Activated CD4-positive, alpha-beta T cell treated with anti-CD3 and anti-CD28 coated beads for 1 hour (primary cell): ENCODE data around the gene P2RX7.
"Not testable (repeated sequence)": the region's sequence is repeated elsewhere in the genome, so short reads cannot be mapped to it uniquely, and the experiment has no call there.

Experiments used
- DNase-seq: peaks from one replicate; pipeline ENCODE4 v3.0.0-alpha.2; 2020

Gene P2RX7

GRCh38 chr12:121209624-121210572, 77.2 kb downstream of the P2RX7 start, which contains the start of gene P2RX4:
TSS of gene P2RX4 (plus strand) at chr12:121210129. CDS start at chr12:121210165, 36 bp downstream.
- peak; percentile 78 for DNase-seq

DNA sequence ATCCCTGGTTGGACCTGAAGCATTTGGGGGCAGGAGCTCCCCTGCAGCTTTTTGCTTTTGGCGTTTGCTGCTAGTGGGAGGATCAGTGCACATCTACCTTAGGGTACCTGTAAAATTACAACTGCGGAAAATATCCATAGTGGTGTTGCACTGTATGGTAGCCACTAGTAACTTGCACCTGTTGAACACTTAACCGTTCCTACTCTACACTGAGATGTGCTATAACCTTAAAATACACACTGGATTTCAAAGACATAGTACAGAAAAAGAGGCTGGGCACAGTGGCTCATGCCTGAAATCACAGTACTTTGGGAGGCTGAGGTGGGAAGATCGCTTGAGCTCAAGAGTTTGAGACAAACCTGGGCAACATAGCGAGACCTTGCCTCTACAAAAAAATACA, 80.2 kb downstream of the P2RX7 start:
- no peak for DNase-seq

GRCh38 chr12:121214166-121214777, 81.6 kb downstream of the P2RX7 start:
- DNase-seq = no peak

GRCh38 chr12:121214855-121215745, 82.4 kb downstream of the P2RX7 start:
- DNase-seq = no peak

- no peak for DNase-seq
These were observed 83.4 kb downstream of the P2RX7 start for GRCh38 chr12:121216102-121216501.

DNA sequence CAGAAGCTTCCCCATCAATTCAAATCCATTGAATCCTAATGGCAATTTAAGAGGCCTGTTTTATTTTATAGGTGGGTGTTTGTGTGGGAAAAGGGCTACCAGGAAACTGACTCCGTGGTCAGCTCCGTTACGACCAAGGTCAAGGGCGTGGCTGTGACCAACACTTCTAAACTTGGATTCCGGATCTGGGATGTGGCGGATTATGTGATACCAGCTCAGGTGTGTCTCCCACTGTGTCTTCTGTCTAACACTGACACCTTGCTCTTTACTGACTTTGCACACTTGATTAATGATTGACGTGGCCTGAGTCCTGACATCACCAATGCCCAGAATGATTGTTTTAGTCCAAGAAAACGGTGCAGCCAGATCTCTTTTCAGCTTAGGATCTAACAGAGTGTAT, 84.4 kb downstream of the P2RX7 start:
- no peak for DNase-seq

DNA sequence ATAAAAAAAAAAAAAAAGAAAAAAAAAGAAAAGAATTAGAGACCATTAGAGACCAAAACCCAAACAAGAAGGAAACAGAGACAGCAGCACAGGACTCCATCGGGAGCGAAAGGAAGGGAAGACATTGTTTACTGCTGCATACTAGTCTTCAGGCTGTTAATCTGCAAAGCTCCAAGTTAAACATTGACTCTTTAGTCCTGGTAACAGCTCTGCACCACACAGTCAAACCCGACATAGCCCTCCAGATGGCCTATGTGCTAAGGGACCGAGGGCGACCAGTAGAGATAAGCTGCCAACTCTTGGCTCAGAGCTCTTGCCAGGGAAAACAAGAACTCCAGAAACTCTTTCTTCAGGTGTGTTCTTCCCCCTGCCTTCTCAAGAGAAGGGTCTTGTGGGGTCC, 85.1 kb downstream of the P2RX7 start:
- DNase-seq = no peak

DNA sequence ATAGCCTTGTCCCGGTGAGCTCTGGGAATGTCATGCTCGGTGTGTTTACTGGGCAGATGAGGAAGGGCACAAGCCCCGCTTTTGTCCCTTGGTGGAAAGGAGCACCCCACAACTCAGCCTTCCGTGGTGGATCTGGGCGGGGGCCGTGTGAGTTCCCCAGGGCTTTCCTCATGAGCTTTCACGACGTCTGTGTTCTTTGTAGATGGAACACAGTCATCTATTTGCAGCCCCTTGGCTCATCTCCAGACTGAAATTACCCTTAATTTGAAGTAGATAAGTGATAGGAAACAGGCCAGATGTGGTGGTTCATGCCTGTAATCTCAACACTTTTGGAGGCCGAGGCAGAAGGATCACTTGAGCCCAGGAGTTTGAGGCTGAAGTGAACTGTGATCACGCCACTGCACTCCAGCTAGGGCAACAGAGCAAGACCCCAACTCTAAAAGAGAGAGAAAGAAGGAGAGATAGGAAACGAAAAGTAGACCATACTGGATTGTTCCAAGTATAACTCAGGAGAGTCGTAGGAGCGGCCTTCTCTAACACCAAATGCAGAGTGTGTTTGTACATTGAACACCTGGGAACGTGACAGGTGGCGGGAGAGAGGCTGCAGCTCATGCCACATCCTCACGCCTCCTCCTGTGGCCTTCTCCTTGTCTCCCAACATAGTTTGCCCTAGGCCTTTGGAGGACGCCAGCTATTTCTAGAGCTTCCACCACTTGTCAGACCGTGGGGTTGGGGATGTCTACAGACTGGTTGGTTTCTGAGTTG, 86.1 kb downstream of the P2RX7 start:
- DNase-seq = no peak

DNA sequence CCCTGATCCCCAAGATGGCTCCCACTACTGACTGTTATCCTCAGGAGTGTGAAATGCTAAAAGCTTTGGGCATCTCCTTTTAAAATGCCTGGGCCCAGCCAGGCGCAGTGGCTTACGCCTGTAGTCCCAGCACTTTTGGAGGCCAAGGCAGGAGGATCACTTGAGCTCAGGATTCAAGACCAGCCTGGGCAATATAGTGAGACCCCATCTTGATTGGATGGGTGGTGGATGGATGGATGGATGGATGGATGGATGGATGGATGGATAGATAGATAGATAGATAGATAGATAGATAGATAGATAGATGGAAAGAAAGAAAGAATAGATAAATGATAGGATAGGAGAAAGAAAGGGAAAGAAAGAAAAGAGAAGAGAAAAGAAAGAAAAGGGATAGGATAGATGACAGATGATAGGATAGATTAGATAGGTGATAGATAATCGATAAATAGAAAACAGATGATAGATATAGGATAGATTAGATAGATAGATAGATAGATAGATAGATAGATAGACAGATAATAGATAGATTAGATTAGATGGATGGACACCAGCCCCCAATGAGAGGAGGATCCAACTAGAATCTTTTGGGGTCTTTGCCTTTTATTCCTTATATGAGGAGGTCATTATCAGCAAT, 86.8 kb downstream of the P2RX7 start:
- DNase-seq = no peak

DNA sequence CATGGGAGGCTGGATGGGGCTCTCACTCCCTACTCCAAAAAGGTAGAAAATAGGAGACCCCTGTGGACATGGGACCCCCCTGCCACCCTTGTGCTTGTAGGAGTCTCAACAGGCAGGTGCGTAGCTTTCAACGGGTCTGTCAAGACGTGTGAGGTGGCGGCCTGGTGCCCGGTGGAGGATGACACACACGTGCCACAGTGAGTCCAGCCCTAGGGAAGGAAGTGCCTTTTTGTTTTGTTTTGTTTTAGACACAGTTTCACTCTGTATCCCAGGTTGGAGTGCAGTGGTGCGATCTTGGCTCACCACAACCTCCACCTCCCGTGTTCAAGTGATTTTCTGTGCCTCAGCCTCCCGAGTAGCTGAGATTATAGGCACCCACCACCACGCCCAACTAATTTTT, 90.2 kb downstream of the P2RX7 start:
- DNase-seq = no peak

GRCh38 chr12:121223292-121224285, 90.9 kb downstream of the P2RX7 start:
- DNase-seq = peak; percentile 34

- peak; percentile 22 for DNase-seq
These were observed 91.9 kb downstream of the P2RX7 start for GRCh38 chr12:121224591-121224990.

DNA sequence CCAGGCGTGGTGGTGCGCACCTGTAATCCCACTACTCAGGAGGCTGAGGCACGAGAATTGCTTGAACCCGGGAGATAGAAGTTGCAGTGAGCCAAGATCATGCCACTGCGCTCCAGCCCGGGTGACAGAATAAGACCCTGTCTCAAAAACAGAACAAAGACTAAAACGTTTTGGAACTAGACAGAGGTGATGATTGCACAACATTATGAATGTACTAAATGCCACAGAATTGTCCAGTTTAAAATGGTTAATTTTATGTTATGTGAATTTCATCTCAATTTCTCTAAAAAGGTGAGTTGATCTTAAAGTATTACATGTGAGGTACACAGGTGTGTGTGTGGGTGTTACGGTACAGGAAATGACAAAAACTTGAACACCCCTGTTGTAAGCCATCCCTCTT, 93.7 kb downstream of the P2RX7 start:
- DNase-seq = no peak

- DNase-seq = not testable (repeated sequence)
These were observed 94.2 kb downstream of the P2RX7 start for GRCh38 chr12:121226871-121227270.

GRCh38 chr12:121227294-121227693, 94.6 kb downstream of the P2RX7 start:
- no peak for DNase-seq

DNA sequence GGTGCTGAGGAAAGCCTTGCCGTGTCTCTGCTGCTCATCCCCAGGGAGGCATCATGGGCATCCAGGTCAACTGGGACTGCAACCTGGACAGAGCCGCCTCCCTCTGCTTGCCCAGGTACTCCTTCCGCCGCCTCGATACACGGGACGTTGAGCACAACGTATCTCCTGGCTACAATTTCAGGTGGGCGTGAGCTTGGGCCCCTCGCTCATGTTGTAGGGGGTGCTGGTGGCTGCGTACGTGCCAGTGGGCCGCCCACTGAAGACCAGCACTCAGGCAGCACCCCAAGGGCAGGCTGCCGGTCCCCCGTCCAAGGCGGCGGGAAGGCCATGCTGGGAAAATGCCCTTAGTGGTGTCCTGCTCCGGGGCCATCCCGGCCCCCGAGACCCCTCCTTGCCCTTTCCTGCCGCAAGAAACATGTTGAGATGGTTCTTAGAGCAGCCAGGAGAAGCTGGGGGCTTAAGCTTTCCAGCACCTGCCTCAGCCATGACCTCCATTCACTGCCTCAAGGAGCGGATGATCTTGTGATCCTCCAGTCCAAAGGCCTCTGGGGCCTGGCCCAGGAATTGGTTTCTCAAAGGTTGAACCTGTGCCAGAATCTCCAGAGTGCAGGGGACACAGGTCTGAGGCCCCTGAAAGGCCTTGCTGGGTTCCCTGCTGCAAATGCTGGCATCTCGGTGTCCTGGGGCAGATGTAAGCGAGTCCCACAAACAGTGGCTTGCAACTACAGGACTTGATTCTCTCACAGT, 96.4 kb downstream of the P2RX7 start:
- DNase-seq = no peak

DNA sequence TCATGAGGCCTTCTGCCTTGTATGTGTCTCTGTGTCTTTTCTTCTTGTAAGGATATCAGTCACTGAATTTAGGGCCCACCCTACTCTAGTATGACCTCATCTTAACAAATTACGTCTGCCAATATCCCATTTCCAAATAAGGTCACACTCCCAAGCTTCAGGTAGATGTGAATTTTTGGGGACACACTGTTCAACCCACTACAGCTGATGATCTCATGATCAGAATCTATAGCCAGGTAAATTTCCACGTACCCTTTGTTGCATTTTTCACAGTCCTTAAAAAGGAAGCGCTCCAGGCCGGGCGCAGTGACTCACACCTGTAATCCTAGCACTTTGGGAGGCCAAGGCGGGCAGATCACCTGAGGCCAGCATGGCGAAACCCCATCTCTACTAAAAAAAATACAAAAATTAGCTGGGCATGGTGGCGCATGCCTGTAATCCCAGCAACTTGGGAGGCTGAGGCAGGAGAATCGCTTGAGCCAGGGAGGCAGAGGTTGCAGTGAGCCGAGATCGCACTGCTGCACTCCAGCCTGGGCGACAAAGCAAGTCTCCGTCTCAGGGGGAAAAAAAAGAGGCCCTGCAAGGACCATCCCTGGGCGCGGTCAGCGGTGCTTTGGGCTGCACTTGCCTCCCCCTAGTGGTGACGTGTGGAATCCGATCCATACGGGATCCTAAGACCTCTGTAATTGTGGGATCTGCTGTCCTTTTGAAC, 97.3 kb downstream of the P2RX7 start:
- DNase-seq = peak; percentile 32

- no peak for DNase-seq
These were observed 97.8 kb downstream of the P2RX7 start for GRCh38 chr12:121230538-121230907.

DNA sequence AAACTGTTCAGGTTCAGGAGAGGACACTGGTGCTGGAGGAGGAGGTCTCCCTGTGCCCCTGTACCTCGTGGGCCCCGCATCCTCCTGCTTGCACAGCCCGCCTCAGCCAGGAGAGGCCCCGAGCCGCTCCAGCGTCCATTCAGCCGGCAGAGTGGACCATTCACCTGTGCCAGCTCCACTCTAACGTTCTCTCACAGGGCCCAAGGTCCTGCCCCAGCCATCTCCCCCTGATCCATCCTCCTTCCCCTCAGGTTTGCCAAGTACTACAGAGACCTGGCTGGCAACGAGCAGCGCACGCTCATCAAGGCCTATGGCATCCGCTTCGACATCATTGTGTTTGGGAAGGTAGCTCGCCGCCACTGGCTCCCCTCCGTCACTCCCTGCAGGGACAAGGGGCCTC, 99.5 kb downstream of the P2RX7 start:
- no peak for DNase-seq
